ENCODE data around the gene FUT3. TPM values are rescaled to one million over a fixed set of nuclear protein-coding genes. Genes with fewer than 3 reads are reported as not detected.

Gene FUT3
- total RNA-seq, 1 experiment from 2014 or later, result 2.6 TPM

DNA sequence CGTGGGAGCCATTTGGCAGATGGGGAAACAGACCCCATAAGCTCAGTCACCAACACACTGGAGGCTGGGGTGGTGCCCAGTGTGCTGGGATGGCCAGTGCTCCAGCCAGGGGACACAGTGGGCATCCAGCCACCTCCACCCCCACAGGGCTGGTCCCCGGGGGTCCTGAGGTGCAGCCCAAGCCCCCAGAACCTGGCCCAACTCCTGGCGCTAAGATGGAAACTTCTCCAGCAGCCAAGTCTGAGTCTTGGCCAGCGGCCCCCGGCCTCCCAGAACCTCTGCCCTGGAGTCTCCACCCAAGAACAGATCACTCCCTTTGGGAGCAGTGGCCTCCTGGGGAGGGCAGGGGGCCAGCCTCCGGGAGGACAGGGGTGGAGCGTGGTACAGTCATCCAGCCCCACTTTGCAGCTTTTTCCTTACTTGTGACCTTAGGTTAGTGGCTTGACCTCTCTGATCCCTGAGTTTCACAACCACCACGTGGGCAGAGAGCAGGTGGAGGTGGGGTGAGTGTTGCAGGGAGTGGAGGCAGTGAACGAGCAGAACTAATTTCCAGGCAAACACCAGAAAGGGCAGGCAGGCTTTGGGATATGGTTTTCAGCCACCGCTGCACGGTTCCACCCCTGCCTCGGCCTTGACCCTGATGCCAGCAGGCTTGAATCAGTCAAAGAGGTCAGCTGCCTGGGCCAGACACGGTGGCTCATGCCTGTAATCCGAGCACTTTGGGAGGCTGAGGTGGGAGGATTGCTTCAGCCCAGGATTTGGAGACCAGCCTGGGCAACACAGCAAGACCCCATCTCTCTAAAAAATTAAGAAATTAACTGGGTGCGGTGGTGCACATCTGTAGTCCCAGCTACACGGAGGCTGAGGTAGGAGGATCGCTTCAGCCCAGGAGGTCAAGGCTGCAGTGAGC is 50.6 kb downstream of the FUT3 start:
- no TSS peak for BruUV-seq (replicated peaks)
- DNase-seq (ENCODE audit: low read depth, low spot score), result no peak
- H3K36me3 ChIP-seq (ENCODE audit: control insufficient read depth in 1 of 2, insufficient read depth in 2 of 2, low read length in 2 of 2), result no peaks in the 10 kb centered on the region
- ChIA-PET POLR2A (interaction anchor here (0.9 kb wide), 1 partner anchor 27 kb away, joined by 3 read pairs; no protein-coding TSS in a partner anchor), CTCF (no interaction called here), RAD21 (ENCODE audit: low non-redundant PET in 1 of 2, low total read pairs in 2 of 2, uncharacterized antibody in 2 of 2, unreplicated experiment in 2 of 2) (no interaction called here)
- H4K20me1 ChIP-seq (ENCODE audit: insufficient read depth), result no peaks in the 10 kb centered on the region
- intact Hi-C loops (cut with micrococcal nuclease), result no loop called here
- no peak overlapping the region for H3K9ac ChIP-seq (ENCODE audit: low read length)
- H3K27me3 ChIP-seq (ENCODE audit: insufficient read depth, low read length), result no peaks in the 10 kb centered on the region
- H3K79me2 ChIP-seq (ENCODE audit: insufficient read depth, low read length), result no peaks in the 10 kb centered on the region
- H2AFZ ChIP-seq (ENCODE audit: low read depth, low read length, poor library complexity, severe bottlenecking), result no peak overlapping the region
- no peak overlapping the region for H3K27ac ChIP-seq (ENCODE audit: low read depth, low read length)
- H3K4me2 ChIP-seq (ENCODE audit: low read length), result no peak overlapping the region
- H3K4me1 ChIP-seq (ENCODE audit: control insufficient read depth in 1 of 2, insufficient read depth in 2 of 2, low read length in 2 of 2), result peaks cover 5 to 18% of the 10 kb centered on the region in 2 experiments
- no peaks in the 10 kb centered on the region for H3K9me3 ChIP-seq (ENCODE audit: control insufficient read depth in 1 of 2, insufficient read depth in 1 of 2, low read depth in 1 of 2, low read length in 2 of 2)
- no peaks in the 10 kb centered on the region for H3K9me2 ChIP-seq (ENCODE audit: insufficient read depth)
- ATAC-seq, result no peak
- TF ChIP-seq CBX3 (IDR thresholded peaks at IDR 0.05; ENCODE audit: low read depth) (no peak), TCF7L2 (IDR thresholded peaks at IDR 0.05; ENCODE audit: borderline replicate concordance, extremely low read depth, insufficient read depth, insufficient read length) (no peak), FOSL1 (IDR thresholded peaks at IDR 0.05; ENCODE audit: low read depth) (no peak), ELF1 (IDR thresholded peaks at IDR 0.05; ENCODE audit: borderline replicate concordance, low read depth) (no peak)
- TF ChIP-seq, protein P1, sequence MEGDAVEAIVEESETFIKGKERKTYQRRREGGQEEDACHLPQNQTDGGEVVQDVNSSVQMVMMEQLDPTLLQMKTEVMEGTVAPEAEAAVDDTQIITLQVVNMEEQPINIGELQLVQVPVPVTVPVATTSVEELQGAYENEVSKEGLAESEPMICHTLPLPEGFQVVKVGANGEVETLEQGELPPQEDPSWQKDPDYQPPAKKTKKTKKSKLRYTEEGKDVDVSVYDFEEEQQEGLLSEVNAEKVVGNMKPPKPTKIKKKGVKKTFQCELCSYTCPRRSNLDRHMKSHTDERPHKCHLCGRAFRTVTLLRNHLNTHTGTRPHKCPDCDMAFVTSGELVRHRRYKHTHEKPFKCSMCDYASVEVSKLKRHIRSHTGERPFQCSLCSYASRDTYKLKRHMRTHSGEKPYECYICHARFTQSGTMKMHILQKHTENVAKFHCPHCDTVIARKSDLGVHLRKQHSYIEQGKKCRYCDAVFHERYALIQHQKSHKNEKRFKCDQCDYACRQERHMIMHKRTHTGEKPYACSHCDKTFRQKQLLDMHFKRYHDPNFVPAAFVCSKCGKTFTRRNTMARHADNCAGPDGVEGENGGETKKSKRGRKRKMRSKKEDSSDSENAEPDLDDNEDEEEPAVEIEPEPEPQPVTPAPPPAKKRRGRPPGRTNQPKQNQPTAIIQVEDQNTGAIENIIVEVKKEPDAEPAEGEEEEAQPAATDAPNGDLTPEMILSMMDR (IDR thresholded peaks at IDR 0.05 in 2 of 3, conservative IDR thresholded peaks at IDR 0.05 in 1 of 3; ENCODE audit: borderline replicate concordance in 1 of 3, insufficient read depth in 1 of 3, low read depth in 2 of 3, low read length in 2 of 3), result no peak
- H3K4me3 ChIP-seq (replicated peaks in 1 of 2; ENCODE audit: low read depth in 1 of 2, low read length in 2 of 2), result no peak overlapping the region

Data from HCT116 (cell line).